GM23338 (cell line): Measurements from ENCODE around the gene SRPX.
A peak's percentile ranks its signal among the peaks of the same experiment; 100 is the strongest.

Experiments used
- CREB1 ChIP-seq: fragments of 250-450 bp; sonication (Bioruptor Pico); IDR thresholded peaks from 2 replicates; pipeline ENCODE4 v1.5.0; 2020; ENCODE audit warnings: low read depth, mild to moderate bottlenecking, moderate library complexity
- EZH2 ChIP-seq: fragments of 200-600 bp; sonication (generic); IDR thresholded peaks from one replicate; pipeline ENCODE4 v1.8.0; 2017; ENCODE audit warnings: antibody characterized with exemption, mild to moderate bottlenecking, low read depth; ENCODE audit not compliant: unreplicated experiment
- EZH2phosphoT487 ChIP-seq: fragments of 200-600 bp; sonication (generic); IDR thresholded peaks from one replicate; pipeline ENCODE4 v1.8.1; 2018; ENCODE audit warnings: antibody characterized with exemption; ENCODE audit not compliant: unreplicated experiment
- POLR2AphosphoS5 ChIP-seq: IDR thresholded peaks from 2 replicates; pipeline ENCODE4 v1.6.1; 2016; ENCODE audit warnings: antibody characterized with exemption, low read depth
- ZNF331 ChIP-seq: fragments of 250-450 bp; sonication (Bioruptor Pico); IDR thresholded peaks from 2 replicates; pipeline ENCODE4 v1.5.0; 2020; ENCODE audit warnings: low read depth, mild to moderate bottlenecking, moderate library complexity
- TF ChIP-seq, protein P1 (sequence below), 2 experiments: fragments of 200-600 bp in 1 of 2; sonication (generic) in 1 of 2; conservative IDR thresholded peaks; 2 replicates each; pipeline versions ENCODE4 v1.5.1 to v1.6.1; 2016 to 2017; ENCODE audit warnings: antibody characterized with exemption in 2 of 2, low read depth in 2 of 2, mild to moderate bottlenecking in 2 of 2, moderate library complexity in 1 of 2
- TF ChIP-seq, protein P2 (sequence below): IDR thresholded peaks from 2 replicates; pipeline ENCODE4 v1.6.1; 2016; ENCODE audit warnings: antibody characterized with exemption
- TF ChIP-seq, protein P3 (sequence below): IDR thresholded peaks from one replicate; pipeline ENCODE4 v1.6.1; 2018; ENCODE audit warnings: antibody characterized with exemption; ENCODE audit not compliant: unreplicated experiment

DNA sequence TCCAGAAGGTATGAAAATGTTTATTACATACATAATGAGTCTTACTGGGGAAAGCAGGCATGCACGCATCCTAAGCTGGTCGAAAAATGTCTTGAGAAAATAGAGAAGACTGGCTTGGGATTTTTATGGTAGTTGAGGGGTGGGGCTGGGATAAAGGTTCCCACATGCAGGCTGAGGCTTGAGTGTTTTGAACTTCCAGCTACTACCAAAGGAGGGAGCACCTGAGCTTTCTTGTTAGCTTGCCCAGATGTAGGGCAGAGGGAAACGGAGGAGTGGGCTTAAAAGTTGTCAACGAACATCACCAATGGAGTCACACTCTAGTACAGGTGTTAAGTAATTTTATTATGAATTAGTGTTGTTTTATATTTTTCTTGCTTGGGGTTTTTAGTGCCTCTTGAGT, 39.6 kb upstream of the SRPX start:
- TF ChIP-seq, protein P1, sequence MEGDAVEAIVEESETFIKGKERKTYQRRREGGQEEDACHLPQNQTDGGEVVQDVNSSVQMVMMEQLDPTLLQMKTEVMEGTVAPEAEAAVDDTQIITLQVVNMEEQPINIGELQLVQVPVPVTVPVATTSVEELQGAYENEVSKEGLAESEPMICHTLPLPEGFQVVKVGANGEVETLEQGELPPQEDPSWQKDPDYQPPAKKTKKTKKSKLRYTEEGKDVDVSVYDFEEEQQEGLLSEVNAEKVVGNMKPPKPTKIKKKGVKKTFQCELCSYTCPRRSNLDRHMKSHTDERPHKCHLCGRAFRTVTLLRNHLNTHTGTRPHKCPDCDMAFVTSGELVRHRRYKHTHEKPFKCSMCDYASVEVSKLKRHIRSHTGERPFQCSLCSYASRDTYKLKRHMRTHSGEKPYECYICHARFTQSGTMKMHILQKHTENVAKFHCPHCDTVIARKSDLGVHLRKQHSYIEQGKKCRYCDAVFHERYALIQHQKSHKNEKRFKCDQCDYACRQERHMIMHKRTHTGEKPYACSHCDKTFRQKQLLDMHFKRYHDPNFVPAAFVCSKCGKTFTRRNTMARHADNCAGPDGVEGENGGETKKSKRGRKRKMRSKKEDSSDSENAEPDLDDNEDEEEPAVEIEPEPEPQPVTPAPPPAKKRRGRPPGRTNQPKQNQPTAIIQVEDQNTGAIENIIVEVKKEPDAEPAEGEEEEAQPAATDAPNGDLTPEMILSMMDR (conservative IDR thresholded peaks at IDR 0.05; ENCODE audit: low read depth in 2 of 2) = peak; percentile 50 to 69
- TF ChIP-seq POLR2AphosphoS5 (no peak), EZH2 (no peak), EZH2phosphoT487 (no peak), CREB1 (CRISPR knock-in tag) (no peak), ZNF331 (CRISPR knock-in tag) (no peak)
- TF ChIP-seq, protein P2, sequence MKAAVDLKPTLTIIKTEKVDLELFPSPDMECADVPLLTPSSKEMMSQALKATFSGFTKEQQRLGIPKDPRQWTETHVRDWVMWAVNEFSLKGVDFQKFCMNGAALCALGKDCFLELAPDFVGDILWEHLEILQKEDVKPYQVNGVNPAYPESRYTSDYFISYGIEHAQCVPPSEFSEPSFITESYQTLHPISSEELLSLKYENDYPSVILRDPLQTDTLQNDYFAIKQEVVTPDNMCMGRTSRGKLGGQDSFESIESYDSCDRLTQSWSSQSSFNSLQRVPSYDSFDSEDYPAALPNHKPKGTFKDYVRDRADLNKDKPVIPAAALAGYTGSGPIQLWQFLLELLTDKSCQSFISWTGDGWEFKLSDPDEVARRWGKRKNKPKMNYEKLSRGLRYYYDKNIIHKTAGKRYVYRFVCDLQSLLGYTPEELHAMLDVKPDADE = no peak
- TF ChIP-seq, protein P3, sequence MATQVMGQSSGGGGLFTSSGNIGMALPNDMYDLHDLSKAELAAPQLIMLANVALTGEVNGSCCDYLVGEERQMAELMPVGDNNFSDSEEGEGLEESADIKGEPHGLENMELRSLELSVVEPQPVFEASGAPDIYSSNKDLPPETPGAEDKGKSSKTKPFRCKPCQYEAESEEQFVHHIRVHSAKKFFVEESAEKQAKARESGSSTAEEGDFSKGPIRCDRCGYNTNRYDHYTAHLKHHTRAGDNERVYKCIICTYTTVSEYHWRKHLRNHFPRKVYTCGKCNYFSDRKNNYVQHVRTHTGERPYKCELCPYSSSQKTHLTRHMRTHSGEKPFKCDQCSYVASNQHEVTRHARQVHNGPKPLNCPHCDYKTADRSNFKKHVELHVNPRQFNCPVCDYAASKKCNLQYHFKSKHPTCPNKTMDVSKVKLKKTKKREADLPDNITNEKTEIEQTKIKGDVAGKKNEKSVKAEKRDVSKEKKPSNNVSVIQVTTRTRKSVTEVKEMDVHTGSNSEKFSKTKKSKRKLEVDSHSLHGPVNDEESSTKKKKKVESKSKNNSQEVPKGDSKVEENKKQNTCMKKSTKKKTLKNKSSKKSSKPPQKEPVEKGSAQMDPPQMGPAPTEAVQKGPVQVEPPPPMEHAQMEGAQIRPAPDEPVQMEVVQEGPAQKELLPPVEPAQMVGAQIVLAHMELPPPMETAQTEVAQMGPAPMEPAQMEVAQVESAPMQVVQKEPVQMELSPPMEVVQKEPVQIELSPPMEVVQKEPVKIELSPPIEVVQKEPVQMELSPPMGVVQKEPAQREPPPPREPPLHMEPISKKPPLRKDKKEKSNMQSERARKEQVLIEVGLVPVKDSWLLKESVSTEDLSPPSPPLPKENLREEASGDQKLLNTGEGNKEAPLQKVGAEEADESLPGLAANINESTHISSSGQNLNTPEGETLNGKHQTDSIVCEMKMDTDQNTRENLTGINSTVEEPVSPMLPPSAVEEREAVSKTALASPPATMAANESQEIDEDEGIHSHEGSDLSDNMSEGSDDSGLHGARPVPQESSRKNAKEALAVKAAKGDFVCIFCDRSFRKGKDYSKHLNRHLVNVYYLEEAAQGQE = no peak
